GM10266 (cell line): ENCODE results near the gene DNAJC11.

ENCODE experiments used
- DNase-seq: peaks from one replicate; pipeline ENCODE4 v3.0.0; 2012; ENCODE audit errors: extremely low spot score
- TF ChIP-seq, protein P1 (sequence below): IDR thresholded peaks from 2 replicates; pipeline ENCODE4 v1.5.1; 2012; ENCODE audit warnings: mild to moderate bottlenecking, low read depth; ENCODE audit not compliant: control insufficient read depth, insufficient read depth; ENCODE audit errors: missing control alignments

Gene DNAJC11

DNA sequence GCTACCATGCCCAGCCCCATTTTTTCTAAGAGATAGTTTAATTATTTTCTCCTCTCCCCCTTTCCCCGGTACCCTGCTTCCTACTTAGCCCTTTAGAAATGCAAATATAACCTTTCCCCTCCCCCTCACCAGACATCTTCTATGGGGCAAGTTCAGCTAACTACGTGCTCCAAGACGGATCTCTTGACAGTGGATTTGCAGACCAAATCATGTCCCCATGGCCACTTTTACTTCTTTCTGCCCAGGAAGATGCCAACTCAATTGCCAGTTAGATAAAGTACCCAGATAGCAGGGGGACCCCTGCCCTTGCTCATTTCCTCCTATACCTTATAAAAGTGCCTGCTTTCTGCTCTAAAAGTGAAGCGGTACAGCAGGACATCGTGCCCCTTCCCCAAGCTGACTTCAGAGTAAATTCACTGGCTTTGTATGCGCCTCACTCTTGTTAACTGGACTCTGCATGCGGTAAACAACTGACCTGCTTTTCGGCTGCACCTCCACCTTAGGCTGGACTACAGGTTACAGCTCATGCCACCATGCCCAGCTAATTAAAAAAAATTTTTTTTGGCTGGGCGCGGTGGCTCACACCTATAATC, 7.4 kb downstream of the DNAJC11 start:
- TF ChIP-seq, protein P1, sequence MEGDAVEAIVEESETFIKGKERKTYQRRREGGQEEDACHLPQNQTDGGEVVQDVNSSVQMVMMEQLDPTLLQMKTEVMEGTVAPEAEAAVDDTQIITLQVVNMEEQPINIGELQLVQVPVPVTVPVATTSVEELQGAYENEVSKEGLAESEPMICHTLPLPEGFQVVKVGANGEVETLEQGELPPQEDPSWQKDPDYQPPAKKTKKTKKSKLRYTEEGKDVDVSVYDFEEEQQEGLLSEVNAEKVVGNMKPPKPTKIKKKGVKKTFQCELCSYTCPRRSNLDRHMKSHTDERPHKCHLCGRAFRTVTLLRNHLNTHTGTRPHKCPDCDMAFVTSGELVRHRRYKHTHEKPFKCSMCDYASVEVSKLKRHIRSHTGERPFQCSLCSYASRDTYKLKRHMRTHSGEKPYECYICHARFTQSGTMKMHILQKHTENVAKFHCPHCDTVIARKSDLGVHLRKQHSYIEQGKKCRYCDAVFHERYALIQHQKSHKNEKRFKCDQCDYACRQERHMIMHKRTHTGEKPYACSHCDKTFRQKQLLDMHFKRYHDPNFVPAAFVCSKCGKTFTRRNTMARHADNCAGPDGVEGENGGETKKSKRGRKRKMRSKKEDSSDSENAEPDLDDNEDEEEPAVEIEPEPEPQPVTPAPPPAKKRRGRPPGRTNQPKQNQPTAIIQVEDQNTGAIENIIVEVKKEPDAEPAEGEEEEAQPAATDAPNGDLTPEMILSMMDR: no peak
- DNase-seq: no peak

DNA sequence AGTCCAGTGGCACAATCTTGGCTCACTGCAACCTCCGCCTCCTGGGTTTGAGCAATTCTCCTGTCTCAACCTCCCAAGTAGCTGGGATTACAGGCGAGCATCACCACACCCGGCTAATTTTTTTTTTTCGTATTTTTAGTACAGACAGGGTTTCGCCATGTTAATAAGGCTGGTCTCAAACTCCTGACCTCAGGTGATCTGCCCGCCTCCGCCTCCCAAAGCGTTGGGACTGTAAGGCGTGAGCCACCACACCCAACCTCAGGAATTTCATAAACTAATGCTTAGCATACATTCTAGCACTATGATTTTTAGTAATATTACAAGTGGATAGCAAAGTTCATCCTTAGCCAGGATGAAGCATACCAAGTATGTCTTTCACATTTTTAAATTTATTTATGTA, 8.7 kb downstream of the DNAJC11 start:
- TF ChIP-seq, protein P1: no peak
- DNase-seq: no peak

DNA sequence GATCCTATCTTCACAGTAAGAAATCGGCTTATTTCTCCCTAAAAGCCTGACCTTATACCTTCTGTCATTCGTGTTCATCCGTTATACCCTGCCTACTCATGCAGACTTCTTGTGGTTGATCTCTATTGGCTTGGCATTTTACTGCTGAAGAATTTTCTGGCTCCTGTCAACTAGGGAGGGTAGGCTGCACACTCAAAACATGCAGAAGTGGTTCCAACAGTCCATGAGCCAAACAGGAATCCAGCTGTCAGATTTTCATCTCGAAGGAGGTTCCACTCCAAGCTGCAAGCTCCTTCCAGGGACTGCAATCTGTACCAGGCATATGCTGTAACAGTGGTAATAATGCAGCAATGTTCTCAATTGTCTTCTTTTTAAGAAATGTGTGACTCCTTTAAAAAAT, 10.1 kb downstream of the DNAJC11 start:
- TF ChIP-seq, protein P1: no peak
- DNase-seq: no peak

DNA sequence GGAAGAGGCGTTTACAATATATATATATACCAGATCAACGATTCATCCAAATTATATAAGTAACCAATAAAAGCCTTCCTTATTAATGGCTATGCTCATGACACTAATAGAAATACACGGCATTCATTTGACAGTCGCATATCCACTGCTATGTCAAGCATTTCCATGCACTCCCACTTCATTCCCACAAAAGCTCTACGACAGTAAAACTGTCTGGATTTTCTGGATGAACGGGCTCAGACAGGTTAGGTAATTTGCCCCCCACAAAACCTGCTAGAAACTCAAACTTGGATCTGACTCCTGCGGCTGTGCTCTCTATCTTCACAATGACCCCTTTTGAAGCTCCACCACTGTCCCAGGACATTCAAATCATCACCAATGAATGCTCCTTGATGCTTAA, 11.4 kb downstream of the DNAJC11 start:
- TF ChIP-seq, protein P1: no peak
- DNase-seq: no peak

DNA sequence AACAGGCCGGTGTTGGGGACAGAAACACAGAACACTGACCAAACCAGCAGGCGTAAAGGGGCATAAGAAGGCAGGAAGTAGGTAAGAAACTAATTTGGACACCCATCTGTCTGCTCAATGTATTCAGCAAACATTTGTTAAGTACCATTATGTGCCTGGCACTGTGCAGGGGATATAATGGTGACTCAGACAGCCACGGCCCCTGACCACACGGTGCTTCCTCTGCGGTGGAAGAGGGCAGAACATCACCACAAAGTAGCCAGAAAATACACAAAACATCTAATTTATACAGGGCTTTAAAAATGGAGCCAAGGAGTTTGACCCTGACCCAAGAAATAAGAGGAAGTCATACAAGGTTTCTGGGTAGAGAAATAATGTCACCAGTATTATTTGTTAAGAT, 12.9 kb downstream of the DNAJC11 start:
- no peak for DNase-seq

DNA sequence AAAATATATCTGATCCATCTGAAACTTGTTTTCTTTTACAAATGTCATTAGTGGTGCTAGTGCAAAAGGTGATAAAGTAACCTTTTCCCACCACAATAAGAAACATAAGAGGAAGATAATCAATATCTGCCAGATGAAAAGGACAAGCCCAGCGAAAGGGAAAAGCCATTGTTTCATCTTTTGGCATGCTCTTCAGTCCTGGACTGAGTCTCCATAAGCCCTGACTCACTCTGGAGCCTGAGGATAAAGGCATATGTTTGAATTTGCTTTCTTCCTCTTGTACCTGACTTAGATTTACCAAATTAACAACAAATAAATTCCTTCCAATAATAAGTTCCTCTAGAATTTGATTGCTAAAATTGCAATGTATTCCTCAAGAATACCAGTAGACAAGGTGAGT, 13.6 kb downstream of the DNAJC11 start:
- TF ChIP-seq, protein P1: no peak
- no peak for DNase-seq

More for the DNA sequence above, 12.9 kb downstream of the DNAJC11 start:
- TF ChIP-seq, protein P1: no peak

DNA sequence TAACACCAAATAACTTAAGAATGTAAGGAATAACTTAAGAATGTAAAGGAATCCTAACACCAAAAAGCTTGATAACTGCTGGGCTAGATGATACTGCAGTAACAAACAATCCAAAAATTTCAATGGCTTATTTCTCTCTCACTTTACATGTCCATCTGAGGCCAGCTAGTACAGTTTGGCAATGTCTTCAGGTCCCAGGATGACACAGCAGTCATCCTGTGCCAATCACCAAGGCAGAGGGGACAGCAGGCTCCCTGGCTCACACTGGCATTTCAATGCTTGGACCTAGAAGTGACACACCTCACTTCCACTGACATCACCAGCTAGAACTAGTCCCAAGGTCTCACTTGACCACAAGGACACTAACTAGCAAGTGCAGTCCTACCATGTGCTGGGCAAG, 15.3 kb downstream of the DNAJC11 start:
- TF ChIP-seq, protein P1: no peak
- DNase-seq: no peak
